ENCODE data around the gene C1orf198. TPM values are rescaled to one million over a fixed set of nuclear protein-coding genes. Genes with fewer than 3 reads are reported as not detected.
A peak's percentile ranks its signal among the peaks of the same experiment; 100 is the strongest.

The C1orf198 gene
- polyA plus RNA-seq, 1 of the 3 experiments (the other 2 are of a cell fraction): 12.3 TPM

DNA sequence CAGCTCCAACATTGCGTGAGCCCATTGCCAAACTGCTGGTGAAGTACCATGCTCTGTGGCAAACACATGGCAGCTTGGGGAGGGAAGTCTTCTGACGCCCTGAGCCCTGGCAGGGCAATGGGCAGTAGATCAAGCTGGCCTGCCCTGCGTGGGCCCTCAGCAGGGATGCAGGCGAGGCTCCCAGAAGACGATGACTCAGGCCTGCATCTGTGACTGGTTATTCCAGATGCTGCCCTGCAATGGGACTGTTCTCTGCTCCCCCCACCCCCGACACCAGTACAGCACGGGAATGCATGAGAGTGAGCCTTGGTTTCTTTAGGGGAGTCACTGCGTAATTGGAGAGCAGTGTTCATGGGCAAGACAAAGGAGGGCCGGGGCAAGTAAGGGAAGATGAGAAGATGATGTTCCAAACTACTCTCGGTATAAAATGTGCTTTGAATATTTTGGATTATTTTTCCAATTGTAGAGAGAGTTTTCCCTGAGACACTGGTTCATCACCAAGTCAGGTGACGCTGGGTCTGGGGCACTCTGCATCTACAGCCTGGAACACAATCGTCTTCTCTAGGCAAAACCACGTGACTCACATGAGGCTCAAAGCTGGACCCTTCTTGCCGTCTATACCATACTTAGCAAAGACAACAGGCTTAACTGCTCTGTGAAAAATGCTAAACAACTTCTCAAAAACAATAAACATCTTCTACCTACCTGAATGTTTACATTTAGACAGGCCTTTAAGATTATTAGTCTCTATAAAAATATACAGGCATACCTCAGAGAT lies 9.0 kb upstream of the C1orf198 start:
- peak overlapping the region in 1 of 2 experiments; percentile 6; a peak in 1 of 4 replicates for H3K27ac ChIP-seq (ENCODE audit: low read depth in 2 of 2, low read length in 1 of 2)
- H3K9ac ChIP-seq: no peak overlapping the region
- no peak overlapping the region for H2AFZ ChIP-seq (ENCODE audit: low read depth)
- H3K36me3 ChIP-seq (replicated peaks in 1 of 2; ENCODE audit: control insufficient read depth in 1 of 2, insufficient read depth in 2 of 2, low read length in 1 of 2): no peaks in the 10 kb centered on the region
- ChIA-PET CTCF (no interaction called here), POLR2A (interaction anchor here (1.1 kb wide), 1 partner anchor 9 kb away, joined by 3 read pairs; the partner anchor contains the start of gene C1orf198)
- H3F3A ChIP-seq (replicated peaks; ENCODE audit: insufficient read depth): no peaks in the 10 kb centered on the region
- DNase-seq: no peak
- H3K4me3 ChIP-seq (ENCODE audit: low read depth in 2 of 2, low read length in 1 of 2): no peak overlapping the region
- H3K27me3 ChIP-seq (ENCODE audit: insufficient read depth): no peaks in the 10 kb centered on the region
- H3K79me2 ChIP-seq (ENCODE audit: insufficient read depth): no peaks in the 10 kb centered on the region
- WGBS (ENCODE audit: low lambda C conversion rate): 75% methylated on average over 10 of the region's 14 CpGs
- H3K4me1 ChIP-seq (ENCODE audit: control insufficient read depth in 1 of 2, insufficient read depth in 2 of 2, low read depth in 1 of 2, low read length in 1 of 2): peaks cover 0 to 11% of the 10 kb centered on the region in 2 experiments; a peak in 2 of 4 replicates
- no peak overlapping the region for H3K4me2 ChIP-seq
- H4K20me1 ChIP-seq (ENCODE audit: insufficient read depth): no peaks in the 10 kb centered on the region
- H3K9me3 ChIP-seq: no peaks in the 10 kb centered on the region
- TF ChIP-seq GATA2 (CRISPR knock-in tag; IDR thresholded peaks at IDR 0.05): no peak
- TF ChIP-seq RFX5 (IDR thresholded peaks at IDR 0.05; ENCODE audit: low read length): no peak
- TF ChIP-seq NFIC (IDR thresholded peaks at IDR 0.05; ENCODE audit: borderline replicate concordance): no peak
- TF ChIP-seq GABPA (IDR thresholded peaks at IDR 0.05; ENCODE audit: low read depth): no peak
- no peak for TF ChIP-seq FOXM1 (IDR thresholded peaks at IDR 0.05; ENCODE audit: low read depth)
- TF ChIP-seq TAF1 (IDR thresholded peaks at IDR 0.05; ENCODE audit: borderline replicate concordance, low read depth, low read length): no peak
- no peak for TF ChIP-seq TEAD4 (IDR thresholded peaks at IDR 0.05; ENCODE audit: borderline replicate concordance, insufficient read depth)
- TF ChIP-seq POLR2AphosphoS5 (IDR thresholded peaks at IDR 0.05; ENCODE audit: low read depth, low read length): no peak
- TF ChIP-seq TCF12 (IDR thresholded peaks at IDR 0.05): peak; percentile 81
- TF ChIP-seq, protein P1, sequence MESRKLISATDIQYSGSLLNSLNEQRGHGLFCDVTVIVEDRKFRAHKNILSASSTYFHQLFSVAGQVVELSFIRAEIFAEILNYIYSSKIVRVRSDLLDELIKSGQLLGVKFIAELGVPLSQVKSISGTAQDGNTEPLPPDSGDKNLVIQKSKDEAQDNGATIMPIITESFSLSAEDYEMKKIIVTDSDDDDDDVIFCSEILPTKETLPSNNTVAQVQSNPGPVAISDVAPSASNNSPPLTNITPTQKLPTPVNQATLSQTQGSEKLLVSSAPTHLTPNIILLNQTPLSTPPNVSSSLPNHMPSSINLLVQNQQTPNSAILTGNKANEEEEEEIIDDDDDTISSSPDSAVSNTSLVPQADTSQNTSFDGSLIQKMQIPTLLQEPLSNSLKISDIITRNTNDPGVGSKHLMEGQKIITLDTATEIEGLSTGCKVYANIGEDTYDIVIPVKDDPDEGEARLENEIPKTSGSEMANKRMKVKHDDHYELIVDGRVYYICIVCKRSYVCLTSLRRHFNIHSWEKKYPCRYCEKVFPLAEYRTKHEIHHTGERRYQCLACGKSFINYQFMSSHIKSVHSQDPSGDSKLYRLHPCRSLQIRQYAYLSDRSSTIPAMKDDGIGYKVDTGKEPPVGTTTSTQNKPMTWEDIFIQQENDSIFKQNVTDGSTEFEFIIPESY (IDR thresholded peaks at IDR 0.05; ENCODE audit: borderline replicate concordance, low read depth): no peak
- TF ChIP-seq, protein P2, sequence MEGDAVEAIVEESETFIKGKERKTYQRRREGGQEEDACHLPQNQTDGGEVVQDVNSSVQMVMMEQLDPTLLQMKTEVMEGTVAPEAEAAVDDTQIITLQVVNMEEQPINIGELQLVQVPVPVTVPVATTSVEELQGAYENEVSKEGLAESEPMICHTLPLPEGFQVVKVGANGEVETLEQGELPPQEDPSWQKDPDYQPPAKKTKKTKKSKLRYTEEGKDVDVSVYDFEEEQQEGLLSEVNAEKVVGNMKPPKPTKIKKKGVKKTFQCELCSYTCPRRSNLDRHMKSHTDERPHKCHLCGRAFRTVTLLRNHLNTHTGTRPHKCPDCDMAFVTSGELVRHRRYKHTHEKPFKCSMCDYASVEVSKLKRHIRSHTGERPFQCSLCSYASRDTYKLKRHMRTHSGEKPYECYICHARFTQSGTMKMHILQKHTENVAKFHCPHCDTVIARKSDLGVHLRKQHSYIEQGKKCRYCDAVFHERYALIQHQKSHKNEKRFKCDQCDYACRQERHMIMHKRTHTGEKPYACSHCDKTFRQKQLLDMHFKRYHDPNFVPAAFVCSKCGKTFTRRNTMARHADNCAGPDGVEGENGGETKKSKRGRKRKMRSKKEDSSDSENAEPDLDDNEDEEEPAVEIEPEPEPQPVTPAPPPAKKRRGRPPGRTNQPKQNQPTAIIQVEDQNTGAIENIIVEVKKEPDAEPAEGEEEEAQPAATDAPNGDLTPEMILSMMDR (IDR thresholded peaks at IDR 0.05): no peak
- TF ChIP-seq, protein P3, sequence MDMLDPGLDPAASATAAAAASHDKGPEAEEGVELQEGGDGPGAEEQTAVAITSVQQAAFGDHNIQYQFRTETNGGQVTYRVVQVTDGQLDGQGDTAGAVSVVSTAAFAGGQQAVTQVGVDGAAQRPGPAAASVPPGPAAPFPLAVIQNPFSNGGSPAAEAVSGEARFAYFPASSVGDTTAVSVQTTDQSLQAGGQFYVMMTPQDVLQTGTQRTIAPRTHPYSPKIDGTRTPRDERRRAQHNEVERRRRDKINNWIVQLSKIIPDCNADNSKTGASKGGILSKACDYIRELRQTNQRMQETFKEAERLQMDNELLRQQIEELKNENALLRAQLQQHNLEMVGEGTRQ (IDR thresholded peaks at IDR 0.05; ENCODE audit: borderline replicate concordance, low read depth, low read length): no peak
- TF ChIP-seq SIN3A (IDR thresholded peaks at IDR 0.05; ENCODE audit: borderline replicate concordance, low read depth, low read length): no peak
- TF ChIP-seq, protein P4, sequence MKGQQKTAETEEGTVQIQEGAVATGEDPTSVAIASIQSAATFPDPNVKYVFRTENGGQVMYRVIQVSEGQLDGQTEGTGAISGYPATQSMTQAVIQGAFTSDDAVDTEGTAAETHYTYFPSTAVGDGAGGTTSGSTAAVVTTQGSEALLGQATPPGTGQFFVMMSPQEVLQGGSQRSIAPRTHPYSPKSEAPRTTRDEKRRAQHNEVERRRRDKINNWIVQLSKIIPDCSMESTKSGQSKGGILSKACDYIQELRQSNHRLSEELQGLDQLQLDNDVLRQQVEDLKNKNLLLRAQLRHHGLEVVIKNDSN (IDR thresholded peaks at IDR 0.05; ENCODE audit: borderline replicate concordance, low read depth): no peak
- TF ChIP-seq, protein P5, sequence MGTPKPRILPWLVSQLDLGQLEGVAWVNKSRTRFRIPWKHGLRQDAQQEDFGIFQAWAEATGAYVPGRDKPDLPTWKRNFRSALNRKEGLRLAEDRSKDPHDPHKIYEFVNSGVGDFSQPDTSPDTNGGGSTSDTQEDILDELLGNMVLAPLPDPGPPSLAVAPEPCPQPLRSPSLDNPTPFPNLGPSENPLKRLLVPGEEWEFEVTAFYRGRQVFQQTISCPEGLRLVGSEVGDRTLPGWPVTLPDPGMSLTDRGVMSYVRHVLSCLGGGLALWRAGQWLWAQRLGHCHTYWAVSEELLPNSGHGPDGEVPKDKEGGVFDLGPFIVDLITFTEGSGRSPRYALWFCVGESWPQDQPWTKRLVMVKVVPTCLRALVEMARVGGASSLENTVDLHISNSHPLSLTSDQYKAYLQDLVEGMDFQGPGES (IDR thresholded peaks at IDR 0.05; ENCODE audit: low read depth, low read length): no peak
- TF ChIP-seq JUND (IDR thresholded peaks at IDR 0.05): peak; percentile 17; the same call in 1 of the 2 replicates
- no peak; a peak in 1 of 4 replicates for TF ChIP-seq EP300 (IDR thresholded peaks at IDR 0.05; ENCODE audit: borderline replicate concordance in 1 of 2, low read depth in 1 of 2, low read length in 1 of 2)
- no peak for TF ChIP-seq NRF1 (IDR thresholded peaks at IDR 0.05; ENCODE audit: low read depth, low read length)
- TF ChIP-seq FOXJ3 (CRISPR knock-in tag; IDR thresholded peaks at IDR 0.05): no peak
- peak; percentile 43; the same call in 1 of the 2 replicates for TF ChIP-seq FOSL2 (IDR thresholded peaks at IDR 0.05; ENCODE audit: borderline replicate concordance, low read depth)
- TF ChIP-seq, protein P6, sequence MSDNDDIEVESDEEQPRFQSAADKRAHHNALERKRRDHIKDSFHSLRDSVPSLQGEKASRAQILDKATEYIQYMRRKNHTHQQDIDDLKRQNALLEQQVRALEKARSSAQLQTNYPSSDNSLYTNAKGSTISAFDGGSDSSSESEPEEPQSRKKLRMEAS (IDR thresholded peaks at IDR 0.05; ENCODE audit: low read depth): peak; percentile 35; the same call in 1 of the 2 replicates
- no peaks in the 10 kb centered on the region for H3K9me2 ChIP-seq
